IMR-90 (cell line): ENCODE data around the gene KIAA0513. TPM values are rescaled to one million over a fixed set of nuclear protein-coding genes. Genes with fewer than 3 reads are reported as not detected.

Experiments
- ATAC-seq: fragments of 200-7000 bp; cut with Tn5 transposase; 2 replicates; pipeline ENCODE4 v1.9.1; 2020; ENCODE audit warnings: low read depth, mild to moderate bottlenecking, moderate library complexity
- BruUV-seq: library from RNA; stranded (reverse); fragments of 400-500 nt; replicated peaks from 2 replicates; lab custom pipeline; 2021; lab: Mats Ljungman, UMichigan
- CTCF ChIA-PET: fragments of 300-600 bp; formaldehyde crosslinking; extraction: SDS; loops from one replicate; lab custom pipeline; 2021; ENCODE audit warnings: antibody characterized with exemption; lab: Yijun Ruan, JAX
- POLR2A ChIA-PET: fragments of 300-600 bp; sonication (Branson Sonifier 250); formaldehyde crosslinking; loops from one replicate; lab custom pipeline; 2022; ENCODE audit warnings: antibody characterized with exemption; ENCODE audit not compliant: unreplicated experiment; lab: Charles Lee
- DNase-seq: peaks from one replicate; pipeline ENCODE4 v3.0.0; 2013
- H2AFZ ChIP-seq: replicated peaks from 2 replicates; pipeline ENCODE3; 2013; ENCODE audit warnings: low read length, mild to moderate bottlenecking; ENCODE audit not compliant: poor library complexity
- H2AK5ac ChIP-seq: 2 replicates; pipeline ENCODE4 v1.6.1; 2013; ENCODE audit warnings: low read depth, low read length, inconsistent platforms
- H2AK9ac ChIP-seq: replicated peaks from 2 replicates; pipeline ENCODE3; 2013; ENCODE audit warnings: mild to moderate bottlenecking, low read depth, low read length, moderate library complexity; ENCODE audit not compliant: poor library complexity
- H2BK120ac ChIP-seq: 2 replicates; pipeline ENCODE4 v1.6.1; 2013; ENCODE audit warnings: low read depth, low read length, inconsistent platforms
- H2BK15ac ChIP-seq: 3 replicates; pipeline ENCODE4 v1.6.1; 2013; ENCODE audit warnings: low read depth, low read length, inconsistent platforms
- H2BK20ac ChIP-seq: 2 replicates; pipeline ENCODE4 v1.6.1; 2013; ENCODE audit warnings: low read depth, mild to moderate bottlenecking, inconsistent platforms, low read length, moderate library complexity
- H2BK5ac ChIP-seq: 2 replicates; pipeline ENCODE4 v1.6.1; 2013; ENCODE audit warnings: mild to moderate bottlenecking, low read depth, low read length, inconsistent platforms; ENCODE audit not compliant: poor library complexity, severe bottlenecking
- H3K14ac ChIP-seq: replicated peaks from 2 replicates; pipeline ENCODE4 v1.6.1; 2013; ENCODE audit warnings: low read depth, low read length, inconsistent platforms
- H3K18ac ChIP-seq: 2 replicates; pipeline ENCODE4 v1.6.1; 2013; ENCODE audit warnings: low read depth, low read length, control low read depth
- H3K23ac ChIP-seq: 2 replicates; pipeline ENCODE4 v1.6.1; 2013; ENCODE audit warnings: low read depth, low read length, inconsistent platforms
- H3K27ac ChIP-seq: 2 replicates; pipeline ENCODE4 v1.5.1; 2013; ENCODE audit warnings: mild to moderate bottlenecking, control low read depth, low read length; ENCODE audit not compliant: insufficient read depth
- H3K27me3 ChIP-seq: 2 replicates; pipeline ENCODE4 v1.6.1; 2013; ENCODE audit warnings: low read length; ENCODE audit not compliant: control insufficient read depth, insufficient read depth
- H3K36me3 ChIP-seq: 2 replicates; pipeline ENCODE4 v1.6.1; 2013; ENCODE audit warnings: low read length, mixed read lengths; ENCODE audit not compliant: control insufficient read depth, insufficient read depth
- H3K4ac ChIP-seq: 2 replicates; pipeline ENCODE4 v1.6.1; 2013; ENCODE audit warnings: low read depth, low read length, inconsistent platforms
- H3K4me1 ChIP-seq: 2 replicates; pipeline ENCODE4 v1.6.1; 2013; ENCODE audit warnings: low read length, mixed read lengths; ENCODE audit not compliant: control insufficient read depth, insufficient read depth
- H3K4me2 ChIP-seq: 2 replicates; pipeline ENCODE4 v1.6.1; 2013; ENCODE audit warnings: low read depth, mild to moderate bottlenecking, control low read depth, low read length, moderate library complexity
- H3K4me3 ChIP-seq: 2 replicates; pipeline ENCODE4 v1.5.1; 2013; ENCODE audit warnings: low read depth, mild to moderate bottlenecking, control low read depth, low read length, moderate library complexity; ENCODE audit not compliant: insufficient read depth
- H3K56ac ChIP-seq: 2 replicates; pipeline ENCODE4 v1.6.1; 2013; ENCODE audit warnings: low read length, inconsistent platforms; ENCODE audit not compliant: insufficient read depth; ENCODE audit errors: extremely low read depth
- H3K79me1 ChIP-seq, 2 experiments: 2 replicates each; pipeline ENCODE4 v1.6.1; 2013; ENCODE audit warnings: low read length in 2 of 2, inconsistent platforms in 1 of 2, low read depth in 1 of 2
- H3K9ac ChIP-seq: 2 replicates; pipeline ENCODE4 v1.6.1; 2013; ENCODE audit warnings: low read depth, low read length, control low read depth
- H3K9me1 ChIP-seq: 2 replicates; pipeline ENCODE4 v1.6.1; 2013; ENCODE audit warnings: low read length, inconsistent platforms; ENCODE audit not compliant: insufficient read depth
- H3K9me3 ChIP-seq: 2 replicates; pipeline ENCODE4 v1.6.1; 2013; ENCODE audit warnings: low read length; ENCODE audit not compliant: control insufficient read depth, insufficient read depth
- H4K20me1 ChIP-seq: 2 replicates; pipeline ENCODE4 v1.6.1; 2013; ENCODE audit warnings: low read length, inconsistent platforms; ENCODE audit not compliant: insufficient read depth
- H4K5ac ChIP-seq: 2 replicates; pipeline ENCODE4 v1.6.1; 2013; ENCODE audit warnings: mild to moderate bottlenecking, low read depth, low read length, control low read depth
- H4K8ac ChIP-seq, 2 experiments: 2 replicates each; pipeline ENCODE4 v1.6.1; 2013; ENCODE audit warnings: low read depth in 2 of 2, low read length in 2 of 2, control low read depth in 1 of 2, inconsistent platforms in 1 of 2
- H4K91ac ChIP-seq: 2 replicates; pipeline ENCODE4 v1.6.1; 2013; ENCODE audit warnings: low read depth, low read length, inconsistent platforms; ENCODE audit not compliant: insufficient read depth
- POLR2A ChIP-seq: IDR thresholded peaks from 2 replicates; pipeline ENCODE4 v1.6.1; 2012; ENCODE audit warnings: mild to moderate bottlenecking, low read depth, low read length
- WGBS, 2 experiments: methylation state at CpG; one replicate each; pipeline versions ENCODE4 v1.1.5 to v1.1.7; 2013; ENCODE audit warnings: missing lambda C conversion rate in 2 of 2; ENCODE audit not compliant: insufficient read length in 1 of 2; ENCODE audit errors: extremely low coverage in 2 of 2; 5-methylcytosine and 5-hydroxymethylcytosine counted together
- dilution Hi-C: fragments of 300-500 bp; cut with HindIII; formaldehyde crosslinking; loops from one replicate; pipeline ENCODE4 v1.14.3; 2018; ENCODE audit warnings: low sequenced_read_pairs; ENCODE audit not compliant: unreplicated experiment
- in situ Hi-C: fragments of 300-500 bp; cut with MboI; formaldehyde crosslinking; loops from 3 replicates; pipeline ENCODE4 v1.14.3; 2019; ENCODE audit warnings: low sequenced_read_pairs, inconsistent platforms, mixed read lengths
- intact Hi-C: fragments of 100-400 bp; cut with micrococcal nuclease; formaldehyde crosslinking; loops from 2 replicates; pipeline ENCODE4 v1.10.0; 2022
- polyA plus RNA-seq, 3 experiments: library from polyadenylated mRNA; depleted of rRNA; stranded (reverse); fragments of >200 nt; gene quantifications; 2 replicates each; pipeline ENCODE4 v1.2.3, GENCODE V29; 2012; ENCODE audit warnings: low replicate concordance in 1 of 3
- total RNA-seq: library from RNA; depleted of rRNA; stranded (reverse); fragments of >200 nt; gene quantifications from 2 replicates; pipeline ENCODE4 v1.2.3, GENCODE V29; 2012
- TF ChIP-seq, protein P1 (sequence below): fragments of 150-350 bp; IDR thresholded peaks from 2 replicates; pipeline ENCODE4 v1.6.1; 2017; ENCODE audit warnings: mild to moderate bottlenecking, antibody characterized with exemption, low read length, low read depth
- TF ChIP-seq, protein P2 (sequence below): conservative IDR thresholded peaks from 2 replicates; pipeline ENCODE4 v1.5.1; 2012; ENCODE audit warnings: mild to moderate bottlenecking, low read depth, low read length, improper control_type of control experiment

The KIAA0513 gene
- total and polyA plus RNA-seq, 2 of the 4 experiments (the other 2 are of a cell fraction): 9.5 TPM

DNA sequence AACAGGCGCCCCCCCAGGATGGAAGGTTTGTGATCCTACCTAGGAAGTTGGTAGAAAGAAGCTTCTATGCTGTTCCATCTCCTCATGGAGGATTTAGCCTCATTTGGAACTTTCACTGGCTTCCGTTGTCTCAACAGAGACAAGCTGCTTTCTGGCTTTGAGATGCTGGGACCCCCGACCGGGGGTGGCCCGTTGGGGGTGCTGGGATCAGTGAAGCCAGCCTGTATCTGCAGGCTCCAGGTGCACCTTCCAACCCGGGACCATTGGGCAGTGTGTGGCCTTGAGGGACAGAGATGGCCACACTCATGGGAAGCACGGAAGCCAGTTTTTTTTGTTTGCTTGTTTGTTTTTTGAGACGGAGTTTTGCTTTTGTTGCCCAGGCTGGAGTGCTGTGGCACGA lies 69.3 kb downstream of the KIAA0513 start:
- Histone ChIP-seq H3K9me3 (no peaks in the 10 kb centered on the region), H3K18ac (no peak overlapping the region), H3K56ac (no peak overlapping the region), H3K9ac (no peak overlapping the region), H2AK9ac (no peak overlapping the region), H3K27me3 (peaks cover 38% of the 10 kb centered on the region), H3K4me1 (no peaks in the 10 kb centered on the region), H3K79me1 (no peaks in the 10 kb centered on the region), H2AK5ac (no peak overlapping the region), H4K91ac (no peak overlapping the region), H3K4me3 (no peak overlapping the region), H3K4me2 (no peak overlapping the region), H2BK20ac (no peak overlapping the region), H2BK5ac (no peak overlapping the region), H4K8ac (no peak overlapping the region), H3K14ac (no peak overlapping the region), H3K27ac (no peak overlapping the region), H2BK15ac (no peak overlapping the region), H3K4ac (no peak overlapping the region), H3K36me3 (no peaks in the 10 kb centered on the region), H3K23ac (no peak overlapping the region), H2AFZ (no peak overlapping the region), H4K20me1 (no peaks in the 10 kb centered on the region), H2BK120ac (no peak overlapping the region), H3K9me1 (no peaks in the 10 kb centered on the region; the same call in 1 of the 2 replicates), H4K5ac (no peak overlapping the region)
- CTCF ChIA-PET: interaction anchor here (0.6 kb wide), 1 partner anchor 664 kb away, joined by 6 read pairs; no protein-coding TSS in a partner anchor
- WGBS, 2 experiments: 70% methylated on average over 7 of the region's 9 CpGs; no CpG with 5 or more reads in 1 of the 2 experiments
- POLR2A ChIA-PET: no interaction called here
- ATAC-seq (no peak), DNase-seq (no peak)
- intact Hi-C loops (no loop called here), in situ Hi-C loops (no loop called here), dilution Hi-C loops (no loop called here)
- TF ChIP-seq, protein P1, sequence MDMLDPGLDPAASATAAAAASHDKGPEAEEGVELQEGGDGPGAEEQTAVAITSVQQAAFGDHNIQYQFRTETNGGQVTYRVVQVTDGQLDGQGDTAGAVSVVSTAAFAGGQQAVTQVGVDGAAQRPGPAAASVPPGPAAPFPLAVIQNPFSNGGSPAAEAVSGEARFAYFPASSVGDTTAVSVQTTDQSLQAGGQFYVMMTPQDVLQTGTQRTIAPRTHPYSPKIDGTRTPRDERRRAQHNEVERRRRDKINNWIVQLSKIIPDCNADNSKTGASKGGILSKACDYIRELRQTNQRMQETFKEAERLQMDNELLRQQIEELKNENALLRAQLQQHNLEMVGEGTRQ: no peak
- no peak for TF ChIP-seq POLR2A
- TF ChIP-seq, protein P2, sequence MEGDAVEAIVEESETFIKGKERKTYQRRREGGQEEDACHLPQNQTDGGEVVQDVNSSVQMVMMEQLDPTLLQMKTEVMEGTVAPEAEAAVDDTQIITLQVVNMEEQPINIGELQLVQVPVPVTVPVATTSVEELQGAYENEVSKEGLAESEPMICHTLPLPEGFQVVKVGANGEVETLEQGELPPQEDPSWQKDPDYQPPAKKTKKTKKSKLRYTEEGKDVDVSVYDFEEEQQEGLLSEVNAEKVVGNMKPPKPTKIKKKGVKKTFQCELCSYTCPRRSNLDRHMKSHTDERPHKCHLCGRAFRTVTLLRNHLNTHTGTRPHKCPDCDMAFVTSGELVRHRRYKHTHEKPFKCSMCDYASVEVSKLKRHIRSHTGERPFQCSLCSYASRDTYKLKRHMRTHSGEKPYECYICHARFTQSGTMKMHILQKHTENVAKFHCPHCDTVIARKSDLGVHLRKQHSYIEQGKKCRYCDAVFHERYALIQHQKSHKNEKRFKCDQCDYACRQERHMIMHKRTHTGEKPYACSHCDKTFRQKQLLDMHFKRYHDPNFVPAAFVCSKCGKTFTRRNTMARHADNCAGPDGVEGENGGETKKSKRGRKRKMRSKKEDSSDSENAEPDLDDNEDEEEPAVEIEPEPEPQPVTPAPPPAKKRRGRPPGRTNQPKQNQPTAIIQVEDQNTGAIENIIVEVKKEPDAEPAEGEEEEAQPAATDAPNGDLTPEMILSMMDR: no peak
- no TSS peak for BruUV-seq
